ENCODE results near the gene TLR9.

- TF ChIP-seq CTCF (IDR thresholded peaks at IDR 0.05), result no peak
- TF ChIP-seq POLR2AphosphoS5 (IDR thresholded peaks at IDR 0.05; ENCODE audit: low read depth, low read length), result no peak
Observed at GRCh38 chr3:52270252-52270754, 44.9 kb upstream of the TLR9 start.
